GM18870 (cell line): Measurements from ENCODE around the gene ZBTB11.
"Not testable (repeated sequence)": the region's sequence is repeated elsewhere in the genome, so short reads cannot be mapped to it uniquely, and the experiment has no call there.

Source experiments
- ATAC-seq: cut with Tn5 transposase; IDR thresholded peaks from one replicate; pipeline ENCODE4 v1.9.1; 2021; ENCODE audit warnings: moderate library complexity; ENCODE audit not compliant: unreplicated experiment

ZBTB11 gene

GRCh38 chr3:101619734-101620133 is 57.2 kb downstream of the ZBTB11 start:
- no peak for ATAC-seq

DNA sequence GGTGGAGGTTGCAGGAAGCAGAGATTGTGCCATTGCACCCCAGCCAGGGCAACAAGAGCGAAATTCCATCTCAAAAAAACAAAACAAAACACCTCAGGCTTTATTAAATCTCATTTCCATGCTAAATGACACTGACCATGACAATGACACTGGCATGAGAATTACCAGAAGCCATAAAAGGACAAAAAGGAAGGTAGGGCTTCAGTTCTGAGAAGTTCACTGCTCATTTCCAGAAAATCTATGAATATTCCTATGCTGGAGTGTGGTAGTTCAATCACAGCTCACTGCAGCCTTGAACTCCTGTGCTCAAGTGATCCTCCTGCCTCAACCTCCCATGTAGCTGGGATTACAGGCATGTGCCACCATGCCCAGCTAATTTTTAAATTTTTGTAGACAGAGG is 58.2 kb downstream of the ZBTB11 start:
- ATAC-seq: no peak

- ATAC-seq: no peak
Measured at GRCh38 chr3:101617478-101617877, 59.5 kb downstream of the ZBTB11 start.

- ATAC-seq: no peak
Measured at GRCh38 chr3:101615525-101615924, 61.4 kb downstream of the ZBTB11 start.

DNA sequence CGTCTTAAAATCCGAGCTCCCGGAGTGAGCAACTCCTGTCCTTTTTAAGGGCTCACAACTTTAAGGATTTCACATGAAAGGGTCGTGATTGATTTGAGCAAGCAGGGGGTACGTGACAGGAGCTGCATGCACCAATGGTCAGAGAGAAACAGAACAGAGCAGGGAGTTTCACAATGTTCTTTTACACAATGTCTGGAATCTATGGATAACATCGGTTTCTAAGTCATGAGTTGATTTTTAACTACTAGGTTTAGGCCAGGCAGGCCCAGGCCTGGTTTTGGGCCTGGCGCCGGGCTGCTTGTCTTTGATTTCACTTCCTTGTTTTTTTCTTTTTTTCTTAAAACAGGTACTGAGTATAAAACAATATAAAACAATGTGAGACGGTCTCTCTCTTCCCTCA is 63.9 kb downstream of the ZBTB11 start:
- ATAC-seq: not testable (repeated sequence)

DNA sequence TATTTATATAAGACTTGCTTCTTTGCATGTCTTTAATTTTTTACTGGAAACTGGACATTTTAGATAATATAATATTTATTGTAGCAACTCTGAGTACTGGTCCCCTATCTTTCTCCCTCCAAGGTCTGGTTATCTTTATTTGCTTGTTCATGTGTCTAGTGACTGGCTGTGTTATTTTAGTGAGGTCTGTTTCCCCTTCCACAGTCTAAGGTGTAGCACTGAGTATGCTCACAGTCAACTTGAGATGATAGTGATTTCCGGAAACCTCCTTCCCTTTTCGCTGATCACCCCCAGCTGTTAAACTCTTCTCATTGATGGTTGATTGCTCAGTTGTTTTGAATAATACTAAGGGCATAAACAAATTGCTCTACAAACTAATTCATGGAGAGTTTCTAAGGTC is 65.9 kb downstream of the ZBTB11 start:
- ATAC-seq: no peak

GRCh38 chr3:101605398-101605797 is 71.5 kb downstream of the ZBTB11 start:
- not testable (repeated sequence) for ATAC-seq

DNA sequence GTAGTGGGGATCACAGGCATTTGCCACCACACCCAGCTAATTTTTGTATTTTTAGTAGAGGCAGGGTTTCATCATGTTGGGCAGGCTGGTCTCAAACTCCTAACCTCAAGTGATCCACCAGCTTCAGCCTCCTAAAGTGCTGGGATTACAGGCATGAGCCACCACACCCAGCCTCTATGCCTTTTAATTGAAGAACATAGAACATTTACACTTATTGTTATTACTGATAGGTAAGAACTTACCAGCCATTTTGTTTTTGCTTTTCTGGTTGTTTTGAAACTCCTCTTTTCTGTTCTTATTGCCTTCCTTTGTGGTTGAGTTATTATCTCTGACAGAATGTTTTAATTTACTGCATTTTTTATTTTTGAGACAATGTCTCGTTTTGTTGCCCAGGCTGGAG is 73.7 kb downstream of the ZBTB11 start:
- no peak for ATAC-seq

- ATAC-seq: no peak
Measured at GRCh38 chr3:101602731-101603130, 74.2 kb downstream of the ZBTB11 start.
